NCI-H524 treated with DMSO at 0.1 percent for 48 hours (cell line): ENCODE measurements around the gene HSPBP1.

Source experiments
- DNase-seq: peaks from one replicate; lab custom pipeline; 2025; lab: John Stamatoyannopoulos, UW

Gene HSPBP1

DNA sequence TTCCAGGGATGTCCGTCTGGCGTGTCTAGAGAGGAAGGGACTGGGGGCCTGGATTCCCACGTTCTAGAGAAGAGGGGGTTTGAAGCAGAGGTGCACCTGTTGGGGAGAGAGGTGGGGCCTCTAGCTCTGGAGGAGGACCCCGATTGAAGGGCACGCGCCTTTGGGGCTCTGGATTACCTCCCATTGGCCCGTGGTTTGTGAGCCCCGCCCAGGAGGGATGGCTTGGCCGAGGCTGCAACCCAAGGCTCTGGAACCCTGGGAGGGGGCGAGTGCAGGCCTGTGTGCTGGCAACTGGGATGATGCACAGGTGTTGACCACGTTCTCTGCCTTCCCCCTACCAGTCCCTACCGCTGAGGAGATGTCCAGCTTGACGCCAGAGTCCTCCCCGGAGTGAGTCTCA is 25.1 kb upstream of the HSPBP1 start:
- DNase-seq, result no peak

DNA sequence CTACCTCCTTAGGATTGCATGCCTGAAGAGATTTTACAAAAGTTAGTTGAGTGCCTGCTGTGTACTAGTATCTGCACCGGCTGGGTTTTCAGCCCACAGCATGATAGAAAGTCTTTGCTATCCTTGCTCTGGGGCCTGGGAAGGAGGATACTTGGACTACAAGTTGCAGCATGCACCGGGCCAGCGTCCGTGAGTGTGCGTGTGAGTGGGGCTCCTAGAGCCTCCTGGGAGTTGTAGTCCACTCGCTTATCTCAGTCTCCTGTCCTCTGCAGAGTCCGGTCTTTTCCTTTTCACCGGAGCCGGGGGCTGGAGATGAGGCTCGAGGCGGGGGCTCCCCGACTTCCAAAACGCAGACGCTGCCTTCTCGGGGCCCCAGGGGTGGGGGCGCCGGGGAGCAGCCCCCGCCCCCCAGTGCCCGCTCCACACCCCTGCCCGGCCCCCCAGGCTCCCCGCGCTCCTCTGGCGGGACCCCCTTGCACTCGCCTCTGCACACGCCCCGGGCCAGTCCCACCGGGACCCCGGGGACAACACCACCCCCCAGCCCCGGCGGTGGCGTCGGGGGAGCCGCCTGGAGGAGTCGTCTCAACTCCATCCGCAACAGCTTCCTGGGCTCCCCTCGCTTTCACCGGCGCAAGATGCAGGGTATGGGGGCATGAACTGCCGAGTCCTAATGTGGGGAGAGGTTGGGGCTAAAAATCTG is 24.5 kb upstream of the HSPBP1 start:
- no peak for DNase-seq

DNA sequence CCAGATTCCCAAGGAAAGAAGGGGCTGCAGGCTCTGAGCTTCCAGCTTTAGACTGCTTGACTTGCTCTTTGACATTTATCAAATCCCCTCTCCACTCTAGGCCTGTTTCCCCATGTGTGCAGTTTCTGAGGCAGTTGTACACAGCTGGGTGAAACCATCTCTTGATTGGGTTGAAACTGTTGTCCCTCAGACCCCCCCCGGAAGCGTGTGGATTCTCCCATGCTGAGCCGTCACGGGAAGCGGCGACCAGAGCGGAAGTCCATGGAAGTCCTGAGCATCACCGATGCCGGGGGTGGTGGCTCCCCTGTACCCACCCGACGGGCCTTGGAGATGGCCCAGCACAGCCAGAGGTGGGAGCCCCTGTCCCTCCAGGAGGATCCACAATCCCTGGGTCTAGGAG is 23.6 kb upstream of the HSPBP1 start:
- DNase-seq, result no peak

GRCh38 chr19:55302318-55302703 is 22.4 kb upstream of the HSPBP1 start:
- DNase-seq, result no peak

DNA sequence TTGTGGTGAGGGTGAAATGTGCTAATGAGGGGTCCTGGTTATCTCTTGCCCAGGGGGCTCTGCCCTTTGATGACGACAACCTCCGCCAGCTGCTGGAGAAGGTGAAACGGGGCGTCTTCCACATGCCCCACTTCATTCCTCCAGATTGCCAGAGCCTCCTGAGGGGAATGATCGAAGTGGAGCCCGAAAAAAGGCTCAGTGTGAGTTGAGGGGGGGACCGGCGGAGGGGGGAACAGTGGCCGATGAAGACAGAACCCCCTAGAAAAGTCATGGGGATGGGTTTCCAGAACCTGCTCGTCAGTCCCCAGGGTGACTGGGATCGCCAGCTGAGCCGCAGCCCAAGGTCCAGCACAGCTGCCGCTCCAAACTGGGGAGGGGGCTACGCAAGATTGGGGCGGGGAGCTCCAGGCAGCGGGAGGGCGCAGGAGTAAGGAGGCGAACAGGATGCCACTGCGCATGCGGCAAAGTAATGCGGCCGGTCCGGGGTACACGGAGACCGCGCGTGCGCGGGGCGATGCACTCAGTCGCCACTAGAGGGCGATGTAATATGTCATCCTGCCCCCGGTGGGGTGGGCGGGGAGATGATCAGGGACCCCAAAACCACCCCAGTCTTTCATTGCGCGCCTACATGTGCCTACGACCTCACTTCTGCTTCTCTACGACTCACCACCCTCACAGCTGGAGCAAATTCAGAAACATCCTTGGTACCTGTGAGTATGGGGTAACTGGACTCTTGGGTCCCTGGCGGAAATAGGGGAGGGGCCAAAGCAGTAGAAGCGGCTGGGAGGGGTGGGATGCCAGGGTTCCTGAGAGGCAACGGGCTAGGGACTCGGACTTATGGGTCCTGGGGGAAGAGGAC is 21.8 kb upstream of the HSPBP1 start:
- no peak for DNase-seq

DNA sequence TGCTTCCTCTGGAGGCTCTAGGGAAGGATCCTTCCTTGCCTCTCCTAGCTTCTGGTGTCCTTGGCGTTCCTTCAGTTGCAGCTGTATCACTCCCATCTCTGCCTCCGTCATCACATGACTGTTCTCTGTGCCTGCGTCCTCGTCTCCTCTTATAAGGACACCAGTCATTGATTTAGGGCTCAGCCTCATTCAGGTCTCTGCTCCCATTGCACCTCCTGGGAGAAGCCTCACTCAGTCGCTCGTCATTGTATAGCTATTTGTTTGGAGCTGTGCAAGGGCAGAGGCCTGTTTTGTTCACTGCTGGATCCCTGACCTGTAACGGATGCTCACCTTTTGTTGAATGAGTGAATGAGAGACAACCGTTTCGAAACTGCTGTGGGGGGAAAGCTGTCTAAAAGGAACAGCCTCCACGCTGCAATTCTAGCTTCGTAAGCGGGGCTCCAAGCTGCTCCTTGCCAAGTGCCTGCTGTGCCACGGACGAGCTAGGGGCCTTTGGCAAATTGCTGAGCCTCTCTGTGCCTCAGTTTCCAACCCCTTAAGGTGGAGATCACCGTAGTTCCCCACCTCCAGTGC is 21.1 kb upstream of the HSPBP1 start:
- no peak for DNase-seq

DNA sequence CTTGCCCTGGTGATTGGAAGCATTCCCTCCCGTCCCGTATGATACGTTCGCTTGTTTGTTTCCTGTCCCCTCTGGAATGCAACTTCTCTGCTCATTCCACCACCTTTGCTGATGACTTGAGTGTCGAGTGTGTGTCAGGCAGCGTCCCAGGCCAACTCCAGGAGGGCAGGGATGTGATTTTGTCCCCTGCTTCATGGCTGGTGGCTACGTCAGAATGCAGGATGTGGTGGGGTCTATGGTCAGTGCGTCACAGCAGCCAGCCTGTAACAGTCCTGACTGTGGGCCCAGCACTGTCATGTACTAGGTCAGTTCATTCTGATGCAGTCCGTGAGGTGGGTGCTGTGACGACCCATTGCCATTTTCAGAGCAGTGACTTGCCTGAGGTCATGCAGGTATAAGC is 20.1 kb upstream of the HSPBP1 start:
- no peak for DNase-seq

DNA sequence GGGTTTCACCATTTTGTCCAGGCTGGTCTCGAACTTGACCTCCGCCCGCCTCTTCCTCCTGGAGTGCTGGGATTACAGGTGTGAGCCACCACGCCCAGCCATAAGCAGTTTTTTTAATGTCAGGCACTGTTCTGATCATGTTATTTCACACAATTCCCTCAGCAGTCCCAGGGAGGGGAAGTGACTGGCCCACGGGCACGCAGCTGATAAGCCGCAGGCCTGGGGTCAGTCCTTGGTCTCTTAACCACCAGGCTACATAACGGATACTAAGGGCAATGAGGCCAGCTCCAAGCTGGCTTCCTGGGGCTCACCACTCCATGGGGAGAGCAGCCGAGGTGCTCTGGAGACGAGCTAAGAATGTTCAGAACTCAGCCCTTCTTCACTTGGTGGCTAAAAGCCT is 17.4 kb upstream of the HSPBP1 start:
- no peak for DNase-seq

- no peak for DNase-seq
Observed at GRCh38 chr19:55289117-55289796, 9.3 kb upstream of the HSPBP1 start.

- DNase-seq, result no peak
Observed at GRCh38 chr19:55287361-55288079, 7.6 kb upstream of the HSPBP1 start.

DNA sequence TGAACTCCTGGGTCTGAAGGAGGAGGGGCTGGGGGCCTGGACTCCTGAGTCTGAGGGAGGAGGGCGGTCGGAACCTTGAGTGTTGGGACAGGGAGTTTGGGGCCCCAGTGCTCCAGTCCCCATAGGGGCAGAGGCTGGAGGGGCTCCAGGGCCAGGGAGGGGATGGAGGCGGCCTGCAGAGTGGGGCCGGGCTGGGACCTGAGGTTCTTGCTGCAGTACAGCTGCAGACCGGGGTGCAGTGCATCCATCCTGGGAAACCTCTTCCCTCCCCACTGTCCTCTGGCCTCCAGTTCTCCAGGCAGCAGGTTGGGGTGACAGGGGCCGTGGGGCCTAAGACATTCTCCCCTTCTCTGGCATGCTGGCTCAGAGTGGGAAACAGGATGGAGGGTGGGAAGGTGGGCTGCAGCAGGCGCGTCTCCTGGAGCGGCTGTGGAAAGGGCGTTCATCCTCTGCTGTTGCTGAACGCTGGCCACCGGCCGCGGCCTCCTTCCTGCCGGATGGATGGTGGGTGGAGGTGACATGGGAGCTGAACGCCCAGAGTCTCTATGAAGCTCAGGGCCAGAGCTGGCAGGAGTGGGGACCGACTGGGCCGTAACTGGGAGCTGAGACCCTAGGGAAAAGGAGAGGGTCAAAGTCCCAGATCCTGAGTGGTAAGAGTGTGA is 5.5 kb upstream of the HSPBP1 start:
- DNase-seq, result no peak

DNA sequence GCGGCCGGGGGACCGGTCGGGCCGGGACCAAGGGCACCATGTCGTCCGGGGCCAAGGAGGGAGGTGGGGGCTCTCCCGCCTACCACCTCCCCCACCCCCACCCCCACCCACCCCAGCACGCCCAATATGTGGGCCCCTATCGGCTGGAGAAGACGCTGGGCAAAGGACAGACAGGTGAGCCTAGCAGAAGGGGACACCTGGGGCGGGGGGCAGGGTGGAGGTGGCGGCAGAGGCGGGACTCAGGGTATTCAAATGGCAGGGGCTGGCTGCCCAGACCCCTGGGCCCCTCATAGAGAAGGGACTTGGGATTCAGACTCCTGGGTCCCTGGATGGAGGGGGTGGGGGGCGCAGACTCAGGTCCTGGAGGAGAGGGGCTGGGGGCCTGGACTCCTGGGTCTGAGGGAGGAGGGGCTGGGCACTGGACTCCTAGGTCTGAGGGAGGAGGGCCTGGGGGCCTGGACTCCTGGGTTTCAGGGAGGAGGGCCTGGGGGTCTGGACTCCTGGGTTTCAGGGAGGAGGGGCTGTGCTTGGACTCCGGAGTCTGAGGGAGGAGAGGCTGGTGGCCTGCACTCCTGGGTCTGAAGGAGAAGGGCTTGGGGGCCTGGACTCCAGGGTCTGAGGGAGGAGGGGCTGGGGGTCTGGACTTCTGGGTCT is 4.6 kb upstream of the HSPBP1 start:
- DNase-seq, result no peak

DNA sequence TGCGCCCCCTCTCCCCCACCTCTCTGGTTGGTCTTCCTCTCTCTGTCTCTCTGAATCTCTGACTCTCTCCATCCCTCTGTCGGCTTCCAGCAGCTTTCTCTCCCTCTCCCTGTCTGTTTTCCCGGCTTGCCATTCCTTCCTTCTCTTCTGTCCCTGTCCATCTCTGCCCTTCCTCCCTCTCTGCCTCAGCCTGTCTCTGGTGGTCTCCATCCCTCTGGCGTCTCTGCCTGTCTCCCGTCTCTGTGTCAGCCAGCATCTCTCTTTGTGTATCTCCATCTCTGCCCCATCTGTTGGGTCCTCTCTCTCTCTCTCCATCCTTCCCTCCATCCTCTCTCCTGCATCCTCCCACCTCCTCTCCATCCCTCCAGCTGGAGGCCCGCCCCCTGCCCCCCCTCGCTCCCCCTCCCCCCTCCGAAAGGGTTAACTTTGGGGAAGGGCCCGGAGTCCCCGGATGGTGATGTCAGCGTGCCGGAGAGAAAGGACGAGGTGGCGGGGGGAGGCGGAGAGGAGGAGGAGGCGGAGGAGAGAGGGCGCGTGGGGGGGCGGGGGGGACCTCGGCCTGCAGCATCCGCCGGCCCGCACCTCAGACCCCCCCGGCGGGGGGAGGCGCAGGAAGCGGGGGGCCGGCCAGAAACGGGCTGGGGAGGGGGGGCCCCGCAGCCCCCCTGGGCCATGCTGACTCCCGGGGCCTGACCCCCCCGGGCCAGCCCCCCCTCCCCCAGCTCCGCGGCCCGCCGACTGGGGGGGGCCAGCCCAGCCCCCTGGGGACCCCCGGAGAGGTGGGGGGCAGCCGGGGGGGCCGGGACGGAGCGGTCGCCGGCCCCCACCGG is 3.9 kb upstream of the HSPBP1 start, which contains the start of gene BRSK1:
TSS of gene BRSK1 (plus strand) at position 450 of the 830 bp plus-strand sequence. CDS start 446 bp downstream, outside the sequence.
- DNase-seq, result peak; percentile 21

DNA sequence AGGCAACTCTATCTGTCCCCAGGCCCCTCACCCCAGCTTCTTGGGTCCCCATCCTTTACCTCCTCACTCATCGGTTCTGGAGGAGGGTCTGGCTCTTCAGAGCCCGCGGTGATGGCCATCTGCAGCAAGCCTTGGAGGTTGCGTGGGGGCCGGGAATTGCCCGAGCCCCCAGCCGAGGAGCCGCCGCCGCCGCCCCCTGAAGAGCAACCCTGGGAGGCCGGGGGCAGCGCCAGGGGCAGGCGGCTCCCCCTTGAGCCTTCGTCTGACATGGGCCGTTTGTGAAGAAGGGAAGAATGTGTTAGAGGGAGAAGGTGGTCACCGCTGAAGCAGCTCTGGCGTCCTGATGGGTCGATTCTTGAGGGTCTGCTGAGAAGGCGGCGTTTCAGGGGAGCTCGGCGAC is 570 bp downstream of the HSPBP1 start:
- no peak for DNase-seq

GRCh38 chr19:55278391-55279135 is 1.3 kb downstream of the HSPBP1 start:
- no peak for DNase-seq

DNA sequence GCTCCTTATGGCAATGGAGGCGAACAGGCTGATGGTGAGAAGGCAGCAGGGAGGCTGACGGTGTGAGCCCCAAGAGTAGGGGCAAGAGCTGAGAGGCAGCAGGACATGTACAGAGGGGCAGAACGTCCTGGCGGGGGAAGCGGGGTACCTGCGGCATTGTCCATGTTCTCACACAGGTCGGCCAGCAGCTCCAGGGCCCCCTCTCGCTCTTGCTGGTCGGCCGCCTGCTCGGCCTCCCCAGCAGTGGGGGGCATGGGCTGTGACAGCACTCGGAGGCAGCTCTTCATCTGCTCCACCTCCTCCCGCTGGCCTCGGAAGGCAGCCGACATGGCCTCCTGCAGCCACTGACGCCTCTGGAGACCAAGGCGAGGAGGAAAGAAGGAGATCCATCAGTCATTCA is 2.4 kb downstream of the HSPBP1 start:
- DNase-seq, result no peak

- no peak for DNase-seq
Observed at GRCh38 chr19:55276720-55277430, 3.0 kb downstream of the HSPBP1 start.
